ENCODE measurements around the gene ZBTB4.

The ZBTB4 gene, protein sequence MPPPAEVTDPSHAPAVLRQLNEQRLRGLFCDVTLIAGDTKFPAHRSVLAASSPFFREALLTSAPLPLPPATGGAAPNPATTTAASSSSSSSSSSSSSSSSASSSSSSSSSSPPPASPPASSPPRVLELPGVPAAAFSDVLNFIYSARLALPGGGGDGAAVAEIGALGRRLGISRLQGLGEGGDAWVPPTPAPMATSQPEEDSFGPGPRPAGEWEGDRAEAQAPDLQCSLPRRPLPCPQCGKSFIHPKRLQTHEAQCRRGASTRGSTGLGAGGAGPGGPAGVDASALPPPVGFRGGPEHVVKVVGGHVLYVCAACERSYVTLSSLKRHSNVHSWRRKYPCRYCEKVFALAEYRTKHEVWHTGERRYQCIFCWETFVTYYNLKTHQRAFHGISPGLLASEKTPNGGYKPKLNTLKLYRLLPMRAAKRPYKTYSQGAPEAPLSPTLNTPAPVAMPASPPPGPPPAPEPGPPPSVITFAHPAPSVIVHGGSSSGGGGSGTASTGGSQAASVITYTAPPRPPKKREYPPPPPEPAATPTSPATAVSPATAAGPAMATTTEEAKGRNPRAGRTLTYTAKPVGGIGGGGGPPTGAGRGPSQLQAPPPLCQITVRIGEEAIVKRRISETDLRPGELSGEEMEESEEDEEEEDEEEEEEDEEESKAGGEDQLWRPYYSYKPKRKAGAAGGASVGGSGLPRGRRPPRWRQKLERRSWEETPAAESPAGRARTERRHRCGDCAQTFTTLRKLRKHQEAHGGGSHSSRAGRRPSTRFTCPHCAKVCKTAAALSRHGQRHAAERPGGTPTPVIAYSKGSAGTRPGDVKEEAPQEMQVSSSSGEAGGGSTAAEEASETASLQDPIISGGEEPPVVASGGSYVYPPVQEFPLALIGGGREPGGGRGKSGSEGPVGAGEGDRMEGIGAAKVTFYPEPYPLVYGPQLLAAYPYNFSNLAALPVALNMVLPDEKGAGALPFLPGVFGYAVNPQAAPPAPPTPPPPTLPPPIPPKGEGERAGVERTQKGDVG

DNA sequence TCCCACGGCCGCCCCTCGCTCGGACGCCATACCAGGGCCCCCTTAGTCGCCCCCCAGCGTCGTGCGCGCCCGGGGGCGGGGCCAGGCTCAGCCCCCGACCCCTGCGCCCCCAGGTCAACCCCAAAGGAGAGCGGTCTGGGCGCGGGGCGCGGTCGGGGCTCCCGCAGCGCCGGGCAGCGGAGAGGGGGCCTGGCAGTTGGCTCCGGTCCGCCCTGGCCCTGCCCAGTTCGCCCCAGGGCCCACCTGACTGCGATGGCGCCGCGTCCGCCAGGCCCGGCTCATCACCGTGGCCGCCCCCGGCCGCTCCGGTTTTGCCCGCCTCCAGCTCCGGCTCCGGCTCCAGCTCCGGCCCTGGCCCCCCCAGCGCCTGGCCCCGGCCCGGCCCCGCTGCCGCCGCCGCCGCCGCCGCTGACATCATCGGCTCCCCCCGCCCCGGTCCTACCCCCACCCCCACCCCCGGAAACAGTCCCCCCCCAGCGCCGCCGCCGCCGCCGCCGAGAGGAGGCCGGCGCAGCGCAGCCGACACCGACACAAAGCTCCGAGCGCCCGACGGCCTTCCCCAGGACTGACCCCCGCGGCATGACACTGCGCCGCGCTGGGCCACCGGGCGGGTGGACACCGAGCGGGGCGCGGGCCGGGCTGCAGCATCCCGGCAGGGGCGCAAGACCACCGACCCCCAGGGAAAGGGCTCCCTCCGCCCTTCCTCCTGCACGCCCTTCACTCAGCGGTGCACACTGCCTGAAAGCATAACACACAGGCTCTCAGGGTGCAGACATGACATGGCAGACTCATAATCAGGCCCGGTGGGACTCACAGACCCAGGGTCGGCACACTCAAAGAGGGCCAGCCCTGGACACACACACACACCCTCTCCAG is at the start of gene ZBTB4:
ZBTB4 (minus strand) TSS at position 419 of the 876 bp plus-strand sequence. CDS start 12,830 bp downstream, outside the sequence.
- DNase-seq = peak in 1 of 2 experiments; percentile 36

DNA sequence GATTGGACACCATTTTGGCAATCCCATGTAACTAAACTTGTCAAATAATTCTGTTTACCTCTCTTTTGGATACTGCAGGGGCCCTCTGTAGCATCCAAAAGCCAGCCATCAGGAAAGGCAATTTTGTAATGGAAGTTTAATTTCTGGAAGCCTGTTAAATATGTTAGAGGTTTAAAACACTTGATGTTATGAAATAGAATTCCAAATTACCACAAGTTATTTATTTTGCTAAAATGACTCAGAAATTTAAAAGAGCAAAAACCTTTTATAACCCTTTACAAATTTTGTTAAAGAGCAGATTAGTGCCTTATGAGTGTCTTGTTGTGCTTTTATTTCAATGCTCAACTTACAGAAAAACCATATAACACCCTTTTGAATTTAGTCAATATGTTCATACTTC is 49.4 kb upstream of the ZBTB4 start:
- no peak for DNase-seq

DNA sequence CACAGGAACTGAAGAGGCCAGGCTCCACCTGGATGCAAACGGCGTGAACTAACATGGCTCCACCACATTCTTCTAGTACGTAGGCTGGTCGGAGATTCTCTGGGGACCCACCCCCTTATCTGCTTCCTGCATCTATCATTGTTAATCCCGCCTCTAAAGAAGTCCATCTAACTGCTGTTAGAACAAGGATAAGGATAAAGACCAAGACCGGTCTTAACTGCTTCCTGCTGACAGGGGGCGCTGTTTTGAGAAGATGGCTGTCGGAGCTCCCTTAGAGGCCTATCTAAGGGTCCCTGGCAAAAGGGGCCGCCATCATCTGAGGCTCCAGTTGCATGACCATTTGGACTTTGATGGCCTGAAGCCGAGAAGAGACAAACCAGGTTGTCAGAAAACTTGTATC is 43.6 kb upstream of the ZBTB4 start:
- peak in 1 of 2 experiments; percentile 15 for DNase-seq

DNA sequence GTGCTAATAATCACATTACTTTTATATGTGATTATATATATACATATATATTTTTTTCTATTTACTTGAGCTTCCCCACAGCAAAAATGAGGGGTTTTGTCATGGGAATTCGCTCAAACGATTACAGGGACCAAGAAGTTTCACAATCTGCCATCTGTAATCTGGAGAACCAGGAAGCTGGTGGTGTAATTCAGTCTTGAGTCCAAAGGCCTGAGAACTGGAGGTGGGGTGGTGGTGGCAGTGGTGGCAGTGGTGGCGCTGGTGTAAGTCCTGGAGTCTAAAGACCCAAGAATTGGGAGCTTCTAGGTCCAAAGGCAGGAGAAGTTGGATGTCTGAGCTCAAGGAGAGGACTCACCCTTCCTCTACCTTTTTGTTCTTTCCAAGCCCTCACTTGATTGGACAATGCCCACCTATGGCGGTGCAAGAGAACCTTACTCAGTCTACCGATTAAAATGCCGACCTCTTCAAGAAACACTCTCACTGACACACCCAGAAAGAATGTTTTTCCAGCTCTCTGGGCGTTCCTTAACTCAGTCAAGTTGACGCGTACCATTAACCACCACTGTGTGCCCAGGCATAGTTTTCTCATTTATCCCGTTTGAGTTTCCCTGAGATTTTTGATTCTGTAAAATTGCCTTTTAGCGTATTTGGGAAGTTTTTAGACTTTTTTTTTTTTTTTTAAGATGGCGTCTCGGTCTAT is 36.6 kb upstream of the ZBTB4 start:
- no peak for DNase-seq

DNA sequence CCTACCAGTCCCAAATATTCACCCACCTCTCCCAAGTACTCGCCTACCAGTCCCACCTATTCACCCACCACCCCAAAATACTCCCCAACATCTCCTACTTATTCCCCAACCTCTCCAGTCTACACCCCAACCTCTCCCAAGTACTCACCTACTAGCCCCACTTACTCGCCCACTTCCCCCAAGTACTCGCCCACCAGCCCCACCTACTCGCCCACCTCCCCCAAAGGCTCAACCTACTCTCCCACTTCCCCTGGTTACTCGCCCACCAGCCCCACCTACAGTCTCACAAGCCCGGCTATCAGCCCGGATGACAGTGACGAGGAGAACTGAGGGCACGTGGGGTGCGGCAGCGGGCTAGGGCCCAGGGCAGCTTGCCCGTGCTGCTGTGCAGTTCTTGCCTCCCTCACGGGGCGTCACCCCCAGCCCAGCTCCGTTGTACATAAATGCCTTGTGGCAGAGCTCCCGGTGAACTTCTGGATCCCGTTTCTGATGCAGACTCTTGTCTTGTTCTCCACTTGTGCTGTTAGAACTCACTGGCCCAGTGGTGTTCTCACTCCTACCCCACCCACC is 34.5 kb upstream of the ZBTB4 start:
- DNase-seq = no peak

DNA sequence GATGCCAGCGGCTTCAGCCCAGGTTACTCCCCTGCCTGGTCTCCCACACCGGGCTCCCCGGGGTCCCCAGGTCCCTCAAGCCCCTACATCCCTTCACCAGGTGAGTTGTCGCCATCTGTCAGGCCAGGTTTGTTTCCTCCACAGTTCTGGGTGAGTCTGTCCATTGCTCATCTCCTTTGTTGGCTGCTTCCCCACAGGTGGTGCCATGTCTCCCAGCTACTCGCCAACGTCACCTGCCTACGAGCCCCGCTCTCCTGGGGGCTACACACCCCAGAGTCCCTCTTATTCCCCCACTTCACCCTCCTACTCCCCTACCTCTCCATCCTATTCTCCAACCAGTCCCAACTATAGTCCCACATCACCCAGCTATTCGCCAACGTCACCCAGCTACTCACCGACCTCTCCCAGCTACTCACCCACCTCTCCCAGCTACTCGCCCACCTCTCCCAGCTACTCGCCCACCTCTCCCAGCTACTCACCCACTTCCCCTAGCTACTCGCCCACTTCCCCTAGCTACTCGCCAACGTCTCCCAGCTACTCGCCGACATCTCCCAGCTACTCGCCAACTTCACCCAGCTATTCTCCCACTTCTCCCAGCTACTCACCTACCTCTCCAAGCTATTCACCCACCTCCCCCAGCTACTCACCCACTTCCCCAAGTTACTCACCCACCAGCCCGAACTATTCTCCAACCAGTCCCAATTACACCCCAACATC is 33.6 kb upstream of the ZBTB4 start:
- no peak for DNase-seq

DNA sequence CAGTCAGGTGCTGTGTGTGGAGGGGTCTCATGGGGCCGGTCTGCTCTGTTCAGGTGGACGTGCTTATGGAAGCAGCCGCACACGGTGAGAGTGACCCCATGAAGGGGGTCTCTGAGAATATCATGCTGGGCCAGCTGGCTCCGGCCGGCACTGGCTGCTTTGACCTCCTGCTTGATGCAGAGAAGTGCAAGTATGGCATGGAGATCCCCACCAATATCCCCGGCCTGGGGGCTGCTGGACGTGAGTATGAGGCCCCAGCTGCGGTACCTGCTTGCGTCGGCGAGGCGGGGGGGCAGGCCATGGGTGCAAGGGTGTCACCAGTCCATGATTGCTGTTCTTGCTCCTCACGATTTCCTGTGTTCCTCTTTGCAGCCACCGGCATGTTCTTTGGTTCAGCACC is 32.7 kb upstream of the ZBTB4 start:
- no peak for DNase-seq

DNA sequence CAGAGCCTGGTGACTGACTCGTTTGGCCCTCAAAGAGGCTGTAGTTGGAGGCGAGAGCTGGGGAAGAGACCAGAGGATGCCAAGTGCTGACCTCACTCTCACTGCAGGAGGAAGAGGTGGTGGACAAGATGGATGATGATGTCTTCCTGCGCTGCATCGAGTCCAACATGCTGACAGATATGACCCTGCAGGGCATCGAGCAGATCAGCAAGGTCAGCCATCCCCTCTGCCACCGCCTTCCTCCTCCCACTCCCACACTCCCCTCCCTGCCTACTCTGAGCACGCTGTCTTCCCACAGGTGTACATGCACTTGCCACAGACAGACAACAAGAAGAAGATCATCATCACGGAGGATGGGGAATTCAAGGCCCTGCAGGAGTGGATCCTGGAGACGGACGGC is 31.7 kb upstream of the ZBTB4 start:
- no peak for DNase-seq

DNA sequence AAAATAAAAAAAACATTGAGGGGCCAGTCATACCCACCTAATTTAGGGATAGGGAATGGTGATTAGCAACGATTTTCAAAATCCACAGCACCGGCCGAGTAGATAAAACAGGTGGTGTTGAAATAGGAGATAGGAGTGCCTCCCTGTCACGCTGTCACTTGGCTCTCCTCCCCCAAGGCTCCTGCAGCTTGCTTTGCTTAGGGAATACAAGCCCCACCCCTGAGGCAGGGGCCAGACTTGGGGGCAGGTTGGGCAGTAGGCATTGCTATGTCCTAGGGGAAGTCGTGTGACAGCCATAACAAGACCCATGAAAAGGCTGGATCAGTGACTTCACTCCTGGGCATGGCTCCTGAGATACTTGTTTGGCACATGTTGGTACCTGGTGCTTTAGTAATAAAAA is 30.5 kb upstream of the ZBTB4 start:
- no peak for DNase-seq

DNA sequence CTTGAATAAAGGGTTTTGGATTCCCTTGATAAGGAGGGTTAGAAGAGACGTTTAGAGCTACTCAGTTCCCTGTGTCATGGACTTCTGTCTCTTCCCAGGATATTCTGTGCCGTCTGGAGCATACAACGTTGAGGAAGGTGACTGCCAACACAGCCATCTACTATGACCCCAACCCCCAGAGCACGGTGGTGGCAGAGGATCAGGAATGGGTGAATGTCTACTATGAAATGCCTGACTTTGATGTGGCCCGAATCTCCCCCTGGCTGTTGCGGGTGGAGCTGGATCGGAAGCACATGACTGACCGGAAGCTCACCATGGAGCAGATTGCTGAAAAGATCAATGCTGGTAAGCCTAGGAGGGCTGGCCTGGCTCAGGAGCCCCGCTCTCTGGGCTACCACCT is 29.4 kb upstream of the ZBTB4 start:
- DNase-seq = no peak

DNA sequence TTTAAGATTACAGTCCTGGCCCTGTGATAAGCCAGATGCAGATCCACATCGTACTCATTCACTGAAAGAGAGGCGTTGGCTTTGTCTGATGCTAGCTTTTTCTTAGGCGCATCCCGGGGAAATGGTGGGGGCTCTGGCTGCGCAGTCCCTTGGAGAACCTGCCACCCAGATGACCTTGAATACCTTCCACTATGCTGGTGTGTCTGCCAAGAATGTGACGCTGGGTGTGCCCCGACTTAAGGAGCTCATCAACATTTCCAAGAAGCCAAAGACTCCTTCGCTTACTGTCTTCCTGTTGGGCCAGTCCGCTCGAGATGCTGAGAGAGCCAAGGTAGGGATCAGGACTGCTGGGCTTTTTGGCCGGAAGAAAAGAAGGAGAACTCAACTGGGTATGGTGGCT is 28.7 kb upstream of the ZBTB4 start:
- DNase-seq = no peak

DNA sequence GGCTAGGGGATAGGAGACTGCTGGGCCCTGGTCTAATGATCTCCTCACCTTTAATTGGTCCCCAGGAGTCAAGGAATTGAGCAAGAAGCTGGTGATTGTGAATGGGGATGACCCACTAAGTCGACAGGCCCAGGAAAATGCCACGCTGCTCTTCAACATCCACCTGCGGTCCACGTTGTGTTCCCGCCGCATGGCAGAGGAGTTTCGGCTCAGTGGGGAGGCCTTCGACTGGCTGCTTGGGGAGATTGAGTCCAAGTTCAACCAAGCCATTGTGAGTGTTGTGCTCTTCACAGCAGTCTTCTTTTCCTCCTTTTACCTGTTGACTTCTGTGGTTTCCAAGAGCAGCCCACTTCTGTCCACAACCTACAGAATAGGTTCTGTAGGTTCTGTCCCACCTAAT is 24.1 kb upstream of the ZBTB4 start:
- no peak for DNase-seq

DNA sequence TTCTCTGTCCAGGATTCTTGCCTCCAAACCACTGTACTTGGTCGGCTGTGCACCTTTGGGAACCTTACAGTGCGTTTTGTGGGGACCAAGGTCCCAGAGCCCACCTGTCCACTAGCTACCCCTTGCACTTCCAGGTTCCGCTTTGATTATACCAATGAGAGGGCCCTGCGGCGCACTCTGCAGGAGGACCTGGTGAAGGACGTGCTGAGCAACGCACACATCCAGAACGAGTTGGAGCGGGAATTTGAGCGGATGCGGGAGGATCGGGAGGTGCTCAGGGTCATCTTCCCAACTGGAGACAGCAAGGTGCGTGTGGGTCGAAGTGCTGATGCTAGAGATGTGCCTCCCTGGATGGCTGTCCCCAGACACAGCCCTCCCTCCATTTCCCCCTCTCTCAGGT is 23.6 kb upstream of the ZBTB4 start:
- DNase-seq = no peak

DNA sequence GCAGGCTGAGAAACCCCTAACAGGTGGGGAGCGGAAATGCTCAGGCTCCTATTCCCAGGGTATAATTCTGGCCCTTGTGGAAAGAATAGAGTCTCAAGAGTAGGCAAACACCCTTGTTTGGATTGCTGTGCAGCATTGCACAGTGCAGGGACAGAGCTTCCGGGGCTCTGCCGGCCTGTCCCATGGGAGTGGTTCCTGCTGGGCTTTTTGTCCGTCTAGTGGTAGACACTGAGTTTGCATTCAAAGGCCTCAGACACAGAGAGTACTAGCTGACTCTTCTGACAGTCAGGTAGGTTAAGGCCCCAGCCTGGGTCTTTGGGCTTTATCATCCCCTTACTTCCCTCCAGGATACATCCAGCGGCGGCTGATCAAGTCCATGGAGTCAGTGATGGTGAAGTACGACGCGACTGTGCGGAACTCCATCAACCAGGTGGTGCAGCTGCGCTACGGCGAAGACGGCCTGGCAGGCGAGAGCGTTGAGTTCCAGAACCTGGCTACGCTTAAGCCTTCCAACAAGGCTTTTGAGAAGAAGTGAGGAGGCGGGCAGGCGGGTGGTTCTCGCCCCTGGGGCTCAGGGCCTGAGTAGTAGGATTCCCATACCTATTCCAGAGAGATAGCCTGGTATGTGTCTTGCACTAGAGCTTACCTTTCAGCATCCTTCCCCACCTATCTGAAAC is 22.9 kb upstream of the ZBTB4 start:
- no peak for DNase-seq

DNA sequence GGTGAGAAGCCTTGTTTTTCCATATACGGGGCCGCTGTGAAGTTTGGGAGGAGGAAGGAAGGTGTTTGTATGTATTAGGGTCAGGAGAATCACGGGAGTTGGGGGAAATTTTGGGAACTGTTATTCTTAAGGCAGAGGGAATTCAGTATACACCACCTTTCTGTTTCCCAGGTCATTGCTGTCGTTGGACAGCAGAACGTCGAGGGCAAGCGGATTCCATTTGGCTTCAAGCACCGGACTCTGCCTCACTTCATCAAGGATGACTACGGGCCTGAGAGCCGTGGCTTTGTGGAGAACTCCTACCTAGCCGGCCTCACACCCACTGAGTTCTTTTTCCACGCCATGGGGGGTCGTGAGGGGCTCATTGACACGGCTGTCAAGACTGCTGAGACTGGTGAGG is 22.3 kb upstream of the ZBTB4 start:
- no peak for DNase-seq

DNA sequence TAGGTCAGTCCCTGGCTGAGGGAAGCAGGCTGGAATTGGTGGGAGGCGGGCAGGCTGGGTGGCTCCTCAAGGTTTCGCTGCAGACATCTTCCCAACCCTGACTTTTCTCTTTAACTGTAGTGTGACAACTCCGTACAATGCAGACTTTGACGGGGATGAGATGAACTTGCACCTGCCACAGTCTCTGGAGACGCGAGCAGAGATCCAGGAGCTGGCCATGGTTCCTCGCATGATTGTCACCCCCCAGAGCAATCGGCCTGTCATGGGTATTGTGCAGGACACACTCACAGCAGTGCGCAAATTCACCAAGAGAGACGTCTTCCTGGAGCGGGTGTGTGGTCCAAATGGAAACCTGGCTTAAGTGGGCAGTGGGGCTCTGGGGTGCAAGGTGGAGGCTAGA is 19.7 kb upstream of the ZBTB4 start:
- DNase-seq = no peak

DNA sequence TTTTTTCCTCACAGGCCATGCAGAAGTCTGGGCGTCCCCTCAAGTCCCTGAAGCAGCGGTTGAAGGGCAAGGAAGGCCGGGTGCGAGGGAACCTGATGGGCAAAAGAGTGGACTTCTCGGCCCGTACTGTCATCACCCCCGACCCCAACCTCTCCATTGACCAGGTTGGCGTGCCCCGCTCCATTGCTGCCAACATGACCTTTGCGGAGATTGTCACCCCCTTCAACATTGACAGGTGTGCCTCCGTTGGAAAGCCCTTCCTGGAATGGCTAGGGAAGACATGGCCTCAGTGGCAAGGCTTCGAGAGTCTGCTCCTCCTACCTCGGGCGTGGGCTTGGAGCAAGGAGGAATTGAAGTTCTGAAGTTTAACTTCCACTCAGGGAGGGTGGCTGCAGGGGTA is 18.2 kb upstream of the ZBTB4 start:
- DNase-seq = no peak

DNA sequence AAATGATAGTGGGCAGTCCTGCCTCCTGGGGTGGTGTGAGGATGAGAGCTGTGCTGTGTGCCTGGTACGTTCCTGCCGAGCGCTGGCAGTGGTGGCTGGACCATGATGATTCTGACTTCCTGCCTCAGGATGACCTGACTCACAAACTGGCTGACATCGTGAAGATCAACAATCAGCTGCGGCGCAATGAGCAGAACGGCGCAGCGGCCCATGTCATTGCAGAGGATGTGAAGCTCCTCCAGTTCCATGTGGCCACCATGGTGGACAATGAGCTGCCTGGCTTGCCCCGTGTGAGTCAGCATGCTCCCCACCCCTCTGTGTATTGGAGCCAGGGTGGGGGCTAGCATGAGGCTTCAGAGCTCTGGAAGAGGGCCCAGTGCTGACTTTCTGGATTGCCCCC is 17.8 kb upstream of the ZBTB4 start:
- no peak for DNase-seq

DNA sequence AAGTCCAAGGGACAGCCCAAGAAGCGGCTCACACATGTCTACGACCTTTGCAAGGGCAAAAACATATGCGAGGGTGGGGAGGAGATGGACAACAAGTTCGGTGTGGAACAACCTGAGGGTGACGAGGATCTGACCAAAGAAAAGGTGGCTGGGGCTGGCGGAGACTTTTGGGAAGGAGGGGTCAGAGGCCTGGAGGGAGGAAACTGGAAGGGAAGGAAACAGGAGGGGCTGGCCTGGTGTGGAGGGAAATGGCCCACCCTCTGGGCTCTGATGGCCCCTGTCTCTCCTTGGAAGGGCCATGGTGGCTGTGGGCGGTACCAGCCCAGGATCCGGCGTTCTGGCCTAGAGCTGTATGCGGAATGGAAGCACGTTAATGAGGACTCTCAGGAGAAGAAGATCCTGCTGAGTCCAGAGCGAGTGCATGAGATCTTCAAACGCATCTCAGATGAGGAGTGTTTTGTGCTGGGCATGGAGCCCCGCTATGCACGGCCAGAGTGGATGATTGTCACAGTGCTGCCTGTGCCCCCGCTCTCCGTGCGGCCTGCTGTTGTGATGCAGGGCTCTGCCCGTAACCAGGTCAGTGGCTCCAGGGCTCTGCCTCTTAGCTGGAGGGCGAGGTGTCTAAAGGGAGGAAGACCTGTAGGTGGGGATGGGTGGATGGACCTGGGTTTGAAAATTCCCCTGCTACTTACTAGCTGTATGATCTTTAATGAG is 17.2 kb upstream of the ZBTB4 start:
- DNase-seq = no peak

DNA sequence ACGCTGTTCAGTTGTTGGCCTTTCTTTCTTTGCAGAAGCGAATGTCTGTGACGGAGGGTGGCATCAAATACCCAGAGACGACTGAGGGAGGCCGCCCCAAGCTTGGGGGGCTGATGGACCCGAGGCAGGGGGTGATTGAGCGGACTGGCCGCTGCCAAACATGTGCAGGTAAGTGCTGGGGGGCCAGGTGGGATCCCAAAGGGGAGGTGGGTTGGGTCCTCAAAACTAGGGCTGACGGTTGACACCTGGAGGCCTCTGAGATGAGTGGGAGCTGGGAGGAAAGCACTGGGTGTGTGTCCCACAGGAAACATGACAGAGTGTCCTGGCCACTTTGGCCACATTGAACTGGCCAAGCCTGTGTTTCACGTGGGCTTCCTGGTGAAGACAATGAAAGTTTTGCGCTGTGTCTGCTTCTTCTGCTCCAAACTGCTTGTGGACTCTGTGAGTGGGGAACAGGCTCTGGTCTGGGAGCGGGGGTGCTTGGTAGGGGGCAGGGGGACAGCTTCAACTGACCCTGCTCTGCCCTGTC is 16.5 kb upstream of the ZBTB4 start:
- DNase-seq = no peak

Data from NCI-H446 (cell line).